ENCODE data around the gene CHCT1. TPM values are rescaled to one million over a fixed set of nuclear protein-coding genes. Genes with fewer than 3 reads are reported as not detected.

Gene CHCT1
- total and polyA plus RNA-seq, 2 donors from 2014 or later, result not detected

- intact Hi-C loops (cut with DNase I), result no loop called here
- FAIRE-seq, result no peak
- Histone ChIP-seq H3K4me3 (ENCODE audit: low read length in 3 of 3) (no peak overlapping the region), H3K36me3 (ENCODE audit: control insufficient read depth in 2 of 3, insufficient read depth in 3 of 3, low read length in 3 of 3) (no peaks in the 10 kb centered on the region), H3K9me3 (ENCODE audit: control insufficient read depth in 2 of 3, insufficient read depth in 1 of 3, low read length in 3 of 3) (no peaks in the 10 kb centered on the region), H3K4me1 (ENCODE audit: control insufficient read depth in 2 of 3, insufficient read depth in 2 of 3, low read depth in 1 of 3, low read length in 3 of 3) (peaks cover 0 to 4% (median 0%) of the 10 kb centered on the region in 3 donors), H3K9ac (ENCODE audit: low read length in 3 of 3) (no peak overlapping the region), H3K27ac (ENCODE audit: low read depth in 2 of 2, low read length in 2 of 2) (no peak overlapping the region), H3K27me3 (ENCODE audit: control insufficient read depth, insufficient read depth, low read length) (no peaks in the 10 kb centered on the region)
- TF ChIP-seq CTCF (IDR thresholded peaks at IDR 0.05; ENCODE audit: borderline replicate concordance, extremely low read depth, insufficient read depth), result no peak
- DNase-seq, result no peak
These were observed 51.5 kb downstream of the CHCT1 start for GRCh38 chr17:60473788-60474187.

Other genes starting within 250 kb of the CHCT1 start
- gene USP32, start 30.4 kb upstream of the CHCT1 start, total RNA-seq, result 53.1 TPM
- gene USP32, start 30.4 kb upstream of the CHCT1 start, polyA plus RNA-seq (ENCODE audit: insufficient read depth, low read depth, low replicate concordance), result 14.6 TPM
- gene APPBP2, start 103.8 kb downstream of the CHCT1 start, total RNA-seq, result 44.4 TPM
- gene APPBP2, start 103.8 kb downstream of the CHCT1 start, polyA plus RNA-seq (ENCODE audit: insufficient read depth, low read depth, low replicate concordance), result 10.9 TPM
- gene PPM1D, start 177.7 kb downstream of the CHCT1 start, total RNA-seq, result 16.6 TPM
- gene PPM1D, start 177.7 kb downstream of the CHCT1 start, polyA plus RNA-seq (ENCODE audit: insufficient read depth, low read depth, low replicate concordance), result 4.5 TPM

All from kidney (tissue), 14 donors.